Gastroesophageal sphincter (tissue), 4 donors: Measurements from ENCODE around the gene MNDA. TPM values are rescaled to one million over a fixed set of nuclear protein-coding genes. Genes with fewer than 3 reads are reported as not detected.

ENCODE experiments used
- ATAC-seq: fragments of 150-250 bp; one replicate; pipeline ENCODE4 v1.9.1; 2016; ENCODE audit warnings: mild to moderate bottlenecking, moderate library complexity
- H3K27ac ChIP-seq, 4 donors: fragments of 200-600 bp; sonication (generic) in 3 of 4; 1 replicate in 3 of 4; 2 replicates in 1 of 4; pipeline ENCODE4 v1.5.1; 2016 to 2019
- H3K27me3 ChIP-seq: fragments of 200-600 bp; sonication (generic); one replicate; pipeline ENCODE4 v1.5.1; 2019
- H3K36me3 ChIP-seq, 2 donors: fragments of 200-600 bp; sonication (generic); one replicate each; pipeline ENCODE4 v1.5.1; 2019; ENCODE audit warnings: control low read depth in 1 of 2
- H3K4me1 ChIP-seq, 3 donors: fragments of 200-600 bp; sonication (generic); 1 replicate in 2 of 3; 2 replicates in 1 of 3; pipeline ENCODE4 v1.5.1; 2016 to 2019; ENCODE audit warnings: control low read depth in 2 of 3
- H3K4me3 ChIP-seq, 2 donors: fragments of 200-600 bp; sonication (generic); one replicate each; pipeline ENCODE4 v1.5.1; 2019; ENCODE audit warnings: mild to moderate bottlenecking in 1 of 2, moderate library complexity in 1 of 2
- H3K9me3 ChIP-seq, 3 donors: fragments of 200-600 bp; sonication (generic); one replicate each; pipeline ENCODE4 v1.5.1; 2017 to 2019; ENCODE audit warnings: control low read depth in 2 of 3
- EP300 ChIP-seq: sonication (generic); formaldehyde crosslinking; IDR thresholded peaks from one replicate; pipeline ENCODE4 v1.6.1; 2017; ENCODE audit warnings: antibody characterized with exemption, mild to moderate bottlenecking
- POLR2A ChIP-seq, 2 donors: fragments of 450-650 bp; IDR thresholded peaks; one replicate each; pipeline ENCODE4 v1.6.1; 2017; ENCODE audit warnings: antibody characterized with exemption in 2 of 2, mild to moderate bottlenecking in 2 of 2, moderate library complexity in 1 of 2
- POLR2AphosphoS5 ChIP-seq: sonication (generic); formaldehyde crosslinking; IDR thresholded peaks from one replicate; pipeline ENCODE4 v1.6.1; 2017; ENCODE audit warnings: antibody characterized with exemption
- whole genome bisulfite sequencing, 2 donors: methylation state at CpG; one replicate each; pipeline ENCODE4 v1.1.5; 2018; ENCODE audit warnings: low coverage in 1 of 2; 5-methylcytosine and 5-hydroxymethylcytosine counted together
- total RNA-seq, 4 donors: library from RNA; depleted of rRNA; stranded (reverse); fragments of >200 nt; gene quantifications; one replicate each; pipeline ENCODE4 v1.1.0, GENCODE V29; 2016
- TF ChIP-seq, protein P1 (sequence below), 4 experiments: fragments of 200-600 bp in 2 of 4; fragments of 450-650 bp in 2 of 4; sonication (generic) in 1 of 4; IDR thresholded peaks; one replicate each; pipeline ENCODE4 v1.5.1; 2017 to 2019; ENCODE audit warnings: antibody characterized with exemption in 4 of 4, mild to moderate bottlenecking in 2 of 4, moderate library complexity in 2 of 4

The MNDA gene
- total RNA-seq, 4 donors from 2014 or later, result 0.73 to 10.5 (median 8.6) TPM; not detected in 1

DNA sequence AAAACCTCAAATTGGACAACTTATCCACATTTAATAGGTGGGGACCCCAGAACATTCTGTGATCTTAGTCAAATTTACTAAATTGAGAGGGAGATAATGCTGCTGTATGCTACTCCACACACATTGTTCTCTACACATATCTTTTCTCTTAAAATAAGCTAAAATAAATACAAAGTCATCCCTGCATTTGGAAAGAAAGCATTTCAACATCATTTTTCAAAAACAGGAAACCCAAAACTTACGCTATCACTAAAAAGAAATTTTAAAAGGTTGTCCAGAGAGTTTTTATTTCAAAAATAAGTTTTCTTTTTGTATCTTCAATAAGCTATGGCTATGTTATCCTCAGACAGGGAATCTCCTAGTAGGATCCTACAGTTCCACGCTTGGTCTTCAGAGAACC, 30.6 kb upstream of the MNDA start:
- Histone ChIP-seq H3K27me3 (no peaks in the 10 kb centered on the region), H3K9me3 (no peaks in the 10 kb centered on the region), H3K4me1 (no peaks in the 10 kb centered on the region), H3K4me3 (no peak overlapping the region), H3K27ac (no peak overlapping the region), H3K36me3 (no peaks in the 10 kb centered on the region)
- no peak for ATAC-seq
- WGBS, 2 donors, result 74 to 92% methylated on average over 2 of the region's 2 CpGs
- TF ChIP-seq, protein P1, sequence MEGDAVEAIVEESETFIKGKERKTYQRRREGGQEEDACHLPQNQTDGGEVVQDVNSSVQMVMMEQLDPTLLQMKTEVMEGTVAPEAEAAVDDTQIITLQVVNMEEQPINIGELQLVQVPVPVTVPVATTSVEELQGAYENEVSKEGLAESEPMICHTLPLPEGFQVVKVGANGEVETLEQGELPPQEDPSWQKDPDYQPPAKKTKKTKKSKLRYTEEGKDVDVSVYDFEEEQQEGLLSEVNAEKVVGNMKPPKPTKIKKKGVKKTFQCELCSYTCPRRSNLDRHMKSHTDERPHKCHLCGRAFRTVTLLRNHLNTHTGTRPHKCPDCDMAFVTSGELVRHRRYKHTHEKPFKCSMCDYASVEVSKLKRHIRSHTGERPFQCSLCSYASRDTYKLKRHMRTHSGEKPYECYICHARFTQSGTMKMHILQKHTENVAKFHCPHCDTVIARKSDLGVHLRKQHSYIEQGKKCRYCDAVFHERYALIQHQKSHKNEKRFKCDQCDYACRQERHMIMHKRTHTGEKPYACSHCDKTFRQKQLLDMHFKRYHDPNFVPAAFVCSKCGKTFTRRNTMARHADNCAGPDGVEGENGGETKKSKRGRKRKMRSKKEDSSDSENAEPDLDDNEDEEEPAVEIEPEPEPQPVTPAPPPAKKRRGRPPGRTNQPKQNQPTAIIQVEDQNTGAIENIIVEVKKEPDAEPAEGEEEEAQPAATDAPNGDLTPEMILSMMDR (IDR thresholded peaks at IDR 0.05), result no peak
- TF ChIP-seq EP300 (no peak), POLR2AphosphoS5 (no peak), POLR2A (IDR thresholded peaks at IDR 0.05) (no peak)

DNA sequence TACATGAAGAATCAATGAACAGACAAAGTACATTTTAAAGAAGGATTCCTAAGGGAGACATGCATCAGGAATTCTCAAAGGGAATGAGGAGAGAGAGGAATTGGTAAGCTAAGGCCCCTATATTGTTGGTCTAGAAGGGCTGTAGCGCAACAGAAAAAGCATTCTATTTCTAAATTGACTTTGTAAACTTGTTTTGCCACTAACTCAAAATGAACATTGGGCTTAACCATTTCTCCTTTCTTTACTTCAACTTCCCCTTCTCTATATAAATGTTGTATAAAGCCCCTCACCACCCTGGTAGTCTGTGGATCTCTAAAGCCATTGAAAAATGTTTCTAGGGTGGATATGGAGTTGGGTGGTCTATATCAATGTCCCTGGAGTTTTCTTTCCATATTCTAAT, 29.8 kb upstream of the MNDA start:
- H3K9me3 ChIP-seq, result no peaks in the 10 kb centered on the region
- no peak overlapping the region for H3K27ac ChIP-seq
- no peak for TF ChIP-seq POLR2A (IDR thresholded peaks at IDR 0.05)
- no peak for TF ChIP-seq POLR2AphosphoS5
- TF ChIP-seq, protein P1 (IDR thresholded peaks at IDR 0.05), result no peak
- no peak for TF ChIP-seq EP300
- no peak overlapping the region for H3K4me3 ChIP-seq
- 100% methylated on average over 1 of the region's 1 CpG for WGBS, 2 donors
- no peaks in the 10 kb centered on the region for H3K4me1 ChIP-seq
- no peaks in the 10 kb centered on the region for H3K36me3 ChIP-seq
- no peak for ATAC-seq
- no peaks in the 10 kb centered on the region for H3K27me3 ChIP-seq

DNA sequence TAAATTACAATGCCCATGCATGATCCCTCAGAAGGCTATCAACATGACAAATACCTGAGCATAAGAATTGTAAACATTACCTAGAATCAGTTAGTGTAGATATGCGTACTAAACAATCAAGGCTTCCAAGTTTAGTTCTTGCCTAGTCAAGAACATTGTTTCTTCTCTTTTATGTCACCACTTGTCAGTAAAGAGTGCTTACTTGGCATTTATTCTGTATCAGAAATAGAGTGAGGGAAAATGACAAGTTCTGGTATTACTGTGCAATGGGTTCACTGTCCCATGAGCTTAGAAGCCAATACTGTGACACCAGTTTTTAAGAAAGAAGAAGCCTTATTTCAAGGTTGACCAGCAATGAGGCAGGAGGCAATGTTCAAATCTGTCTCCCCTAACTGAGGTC, 27.5 kb upstream of the MNDA start:
- H3K4me3 ChIP-seq, result no peak overlapping the region

DNA sequence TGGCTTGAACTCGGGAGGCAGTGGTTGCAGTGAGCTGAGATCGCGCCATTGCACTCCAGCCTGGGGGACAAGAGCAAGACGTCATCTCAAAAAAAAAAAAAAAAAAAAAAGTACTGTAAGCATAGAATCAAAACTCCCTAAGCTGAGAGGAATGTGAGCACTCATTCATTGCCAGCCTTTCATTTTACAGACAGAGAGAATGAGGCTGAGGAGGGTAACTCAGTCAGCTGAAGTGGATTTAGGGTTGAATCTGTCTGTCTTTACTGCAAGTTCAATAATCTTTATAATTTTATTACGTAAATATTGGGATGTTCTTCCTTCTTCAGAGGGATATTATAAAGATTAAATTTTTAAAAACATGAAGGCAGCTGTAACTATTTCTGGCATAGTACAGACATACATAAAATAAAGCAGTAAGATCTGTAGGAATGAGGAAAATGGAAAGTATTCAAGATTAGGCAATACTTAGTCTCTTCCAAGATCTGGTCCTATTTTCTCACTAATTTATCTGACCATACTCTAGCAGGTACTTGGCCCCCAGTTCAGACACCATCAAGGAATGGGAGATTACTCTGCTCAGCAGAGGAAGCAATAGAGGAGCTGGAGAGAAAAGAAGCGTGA, 24.1 kb upstream of the MNDA start:
- whole genome bisulfite sequencing, 2 donors, result 25 to 47% methylated on average over 6 of the region's 6 CpGs

More for the DNA sequence above, 27.5 kb upstream of the MNDA start:
- TF ChIP-seq EP300, result no peak
- TF ChIP-seq POLR2AphosphoS5, result no peak
- no peak for TF ChIP-seq POLR2A (IDR thresholded peaks at IDR 0.05)
- TF ChIP-seq, protein P1 (IDR thresholded peaks at IDR 0.05), result no peak
- Histone ChIP-seq H3K4me1 (no peaks in the 10 kb centered on the region), H3K36me3 (no peaks in the 10 kb centered on the region), H3K9me3 (no peaks in the 10 kb centered on the region), H3K27me3 (no peaks in the 10 kb centered on the region), H3K27ac (no peak overlapping the region)
- 50 to 100% methylated on average over 1 of the region's 1 CpG for WGBS, 2 donors
- ATAC-seq, result no peak

DNA sequence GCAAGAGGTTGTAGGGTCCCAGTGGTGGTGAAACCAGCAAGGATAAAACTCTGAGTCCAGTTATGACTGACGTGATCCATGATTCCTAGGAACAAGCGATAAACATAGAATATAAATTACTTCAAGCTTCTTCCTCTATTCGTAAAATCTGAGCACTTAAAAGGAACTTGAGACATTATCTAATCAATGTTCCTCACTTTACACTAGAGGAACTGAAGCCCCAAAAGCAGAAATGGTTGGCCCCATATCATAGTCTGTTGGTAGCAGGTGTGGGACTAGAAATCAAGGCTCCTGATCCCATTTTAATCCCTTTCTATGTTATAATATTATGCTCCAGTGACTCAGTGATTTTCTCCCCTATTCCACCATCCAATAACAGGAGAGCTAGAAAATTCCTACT, 21.9 kb upstream of the MNDA start:
- Histone ChIP-seq H3K27me3 (no peaks in the 10 kb centered on the region), H3K27ac (no peak overlapping the region), H3K4me1 (no peaks in the 10 kb centered on the region), H3K9me3 (no peaks in the 10 kb centered on the region), H3K4me3 (no peak overlapping the region), H3K36me3 (no peaks in the 10 kb centered on the region)
- WGBS, 2 donors, result 62 to 76% methylated on average over 3 of the region's 3 CpGs
- no peak for ATAC-seq
- TF ChIP-seq EP300, result no peak
- TF ChIP-seq, protein P1 (IDR thresholded peaks at IDR 0.05), result no peak
- no peak for TF ChIP-seq POLR2AphosphoS5

More for the DNA sequence above, 24.1 kb upstream of the MNDA start:
- no peak for TF ChIP-seq EP300
- TF ChIP-seq, protein P1 (IDR thresholded peaks at IDR 0.05), result no peak
- no peak for TF ChIP-seq POLR2AphosphoS5
- TF ChIP-seq POLR2A (IDR thresholded peaks at IDR 0.05), result no peak
- ATAC-seq, result no peak
- H3K4me1 ChIP-seq, result no peaks in the 10 kb centered on the region
- H3K27me3 ChIP-seq, result no peaks in the 10 kb centered on the region
- no peak overlapping the region for H3K4me3 ChIP-seq
- H3K9me3 ChIP-seq, result no peaks in the 10 kb centered on the region
- no peak overlapping the region for H3K27ac ChIP-seq
- no peaks in the 10 kb centered on the region for H3K36me3 ChIP-seq
